Measurements from ENCODE around the gene OTOF.

Gene OTOF

GRCh38 chr2:26464390-26465265 lies 13.3 kb downstream of the OTOF start:
- no peak for DNase-seq (ENCODE audit: low read depth in 2 of 2)

- no peak for DNase-seq (ENCODE audit: low read depth in 2 of 2)
Measured at GRCh38 chr2:26463244-26464192, 14.4 kb downstream of the OTOF start.

DNA sequence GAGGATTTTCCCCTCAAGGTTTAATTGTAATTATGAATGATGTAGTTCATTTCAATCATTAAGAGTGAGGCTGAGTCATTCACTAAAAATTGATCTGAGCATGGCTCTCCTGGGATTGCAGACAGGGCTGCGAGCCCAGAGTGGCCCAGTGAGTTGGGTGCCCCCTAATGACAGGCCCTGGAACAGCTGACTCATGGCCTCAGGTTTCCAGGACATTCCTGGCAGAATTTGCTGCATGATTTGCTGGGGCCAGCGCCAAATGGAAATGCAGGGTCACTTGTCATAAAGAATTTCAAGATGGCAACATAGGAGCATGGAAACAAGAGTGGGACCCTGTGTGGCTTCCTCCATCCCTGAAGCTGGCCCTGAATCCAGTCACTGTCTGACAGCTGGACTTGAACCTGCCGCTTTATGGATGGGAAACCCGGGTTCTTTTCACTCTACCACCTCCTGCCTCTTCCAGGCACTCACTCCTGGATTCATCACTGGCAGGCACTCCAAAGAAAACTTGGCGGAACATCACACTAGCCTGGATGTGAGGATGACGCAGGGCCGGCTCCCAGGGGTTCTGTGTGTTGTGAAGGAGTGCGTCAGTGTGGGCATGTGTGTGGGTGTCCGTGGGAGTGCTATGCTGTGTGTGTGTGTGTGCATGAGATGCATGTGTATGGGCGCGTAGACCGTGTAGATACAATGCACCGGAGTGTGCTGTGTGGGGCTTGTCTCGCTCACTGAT lies 15.2 kb downstream of the OTOF start:
- DNase-seq (ENCODE audit: low read depth in 2 of 2), result no peak

DNA sequence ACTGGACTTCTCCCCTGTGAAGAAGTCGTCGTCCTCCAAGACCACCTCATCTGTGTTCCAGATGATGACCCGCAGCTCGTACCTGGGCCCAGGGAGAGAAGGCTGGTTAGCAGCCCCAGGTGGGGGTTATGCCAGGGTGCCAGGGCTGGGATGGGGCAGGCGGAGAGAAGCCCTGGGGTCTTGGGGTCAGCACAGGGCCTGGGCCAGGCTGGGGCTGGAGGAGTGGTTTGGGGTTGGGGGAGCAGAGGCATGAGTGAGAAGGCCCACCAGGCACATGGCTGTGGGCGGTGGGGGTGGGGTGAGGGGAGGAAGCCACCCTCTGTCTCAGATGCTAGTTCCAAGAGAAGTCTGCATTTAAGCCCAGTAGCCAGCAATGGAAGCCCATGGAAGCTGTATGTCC lies 15.8 kb downstream of the OTOF start:
- DNase-seq (ENCODE audit: low read depth in 2 of 2), result no peak

GRCh38 chr2:26461601-26462023 lies 16.3 kb downstream of the OTOF start:
- no peak for DNase-seq (ENCODE audit: low read depth in 2 of 2)

DNA sequence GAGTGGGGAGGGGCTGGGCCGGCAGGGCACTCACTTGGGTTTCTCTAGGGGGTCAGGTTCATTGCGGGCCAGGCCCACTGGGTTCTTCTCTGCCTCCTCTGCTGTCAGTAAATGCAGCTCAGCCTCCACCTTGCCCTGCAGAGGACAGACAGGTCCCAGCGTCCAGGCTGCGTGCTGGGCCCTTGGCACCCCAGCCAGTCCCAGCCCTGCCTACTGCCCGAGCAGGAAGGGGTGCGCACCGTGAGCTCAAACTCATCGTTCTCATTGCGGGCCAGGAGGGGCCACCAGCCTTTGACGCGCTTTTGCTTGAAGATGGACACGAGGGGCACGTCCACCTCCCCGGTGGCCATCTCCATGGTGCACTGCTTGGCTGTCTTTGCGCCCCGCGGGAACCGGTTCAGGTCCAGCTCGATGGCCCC lies 17.3 kb downstream of the OTOF start:
- no peak for DNase-seq (ENCODE audit: low read depth in 2 of 2)

DNA sequence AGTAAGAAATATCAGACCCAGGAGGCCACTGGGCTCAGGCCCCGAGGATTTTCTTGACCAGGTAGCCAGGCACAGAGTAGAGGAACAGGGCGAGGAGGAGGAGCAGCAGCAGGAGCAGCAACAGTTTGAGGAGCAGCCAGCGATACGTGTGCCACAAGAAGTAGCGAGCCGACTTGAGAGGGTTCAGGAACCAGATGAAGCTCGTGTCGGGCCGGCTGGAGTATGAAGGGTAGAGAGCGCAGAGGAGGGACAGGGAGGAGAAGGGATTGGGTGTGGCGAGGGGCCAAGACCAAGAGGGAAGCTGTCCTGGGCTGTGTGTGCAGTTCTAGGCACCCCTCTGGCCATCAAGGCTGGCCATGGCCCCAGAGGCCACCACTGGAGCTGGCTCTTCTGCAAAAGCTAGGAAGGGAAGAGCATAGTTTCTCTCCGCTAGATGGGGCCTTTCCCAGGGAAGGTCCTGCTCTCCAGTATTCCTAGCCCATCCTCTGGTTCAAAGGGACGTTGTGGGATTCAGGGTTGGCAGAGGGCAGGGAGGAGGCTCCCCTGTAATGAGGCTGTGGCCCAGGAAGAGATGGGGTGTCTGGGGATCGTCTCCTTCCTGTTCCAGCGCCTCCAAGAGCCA lies 17.8 kb downstream of the OTOF start:
- no peak for DNase-seq (ENCODE audit: low read depth in 2 of 2)

DNA sequence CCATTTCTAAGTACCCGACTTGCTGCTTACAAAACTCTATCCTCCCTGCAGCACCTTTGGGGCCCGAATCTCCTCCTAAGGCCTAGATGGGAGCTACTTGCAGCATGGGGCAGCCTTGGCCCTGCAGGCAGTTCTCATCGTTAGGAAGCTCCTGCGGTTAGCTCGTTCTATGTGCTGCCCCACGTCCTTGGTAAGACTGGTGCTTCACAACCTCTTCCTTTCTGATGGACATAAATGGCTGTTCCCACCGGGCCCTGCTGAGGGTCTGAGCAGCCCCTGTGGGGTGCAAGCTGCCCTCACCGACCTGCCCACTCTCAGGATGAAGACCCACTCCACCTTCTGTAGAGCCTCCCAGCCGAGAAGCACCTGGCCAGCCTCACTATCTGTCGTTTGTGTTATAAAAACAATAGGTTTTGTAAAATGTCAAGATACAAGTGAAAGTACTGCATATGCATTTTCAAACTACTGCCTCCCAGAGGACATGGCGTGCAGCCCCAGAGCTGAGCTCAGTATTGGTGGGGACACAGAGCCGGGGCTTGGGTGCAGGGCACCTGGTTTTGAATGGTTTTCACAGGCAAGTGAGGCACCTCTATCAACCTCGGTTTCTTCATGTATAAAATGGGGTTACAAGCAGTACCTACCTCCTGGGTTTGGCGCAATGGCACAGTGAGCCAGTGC lies 19.4 kb downstream of the OTOF start:
- DNase-seq (ENCODE audit: low read depth in 2 of 2), result no peak

DNA sequence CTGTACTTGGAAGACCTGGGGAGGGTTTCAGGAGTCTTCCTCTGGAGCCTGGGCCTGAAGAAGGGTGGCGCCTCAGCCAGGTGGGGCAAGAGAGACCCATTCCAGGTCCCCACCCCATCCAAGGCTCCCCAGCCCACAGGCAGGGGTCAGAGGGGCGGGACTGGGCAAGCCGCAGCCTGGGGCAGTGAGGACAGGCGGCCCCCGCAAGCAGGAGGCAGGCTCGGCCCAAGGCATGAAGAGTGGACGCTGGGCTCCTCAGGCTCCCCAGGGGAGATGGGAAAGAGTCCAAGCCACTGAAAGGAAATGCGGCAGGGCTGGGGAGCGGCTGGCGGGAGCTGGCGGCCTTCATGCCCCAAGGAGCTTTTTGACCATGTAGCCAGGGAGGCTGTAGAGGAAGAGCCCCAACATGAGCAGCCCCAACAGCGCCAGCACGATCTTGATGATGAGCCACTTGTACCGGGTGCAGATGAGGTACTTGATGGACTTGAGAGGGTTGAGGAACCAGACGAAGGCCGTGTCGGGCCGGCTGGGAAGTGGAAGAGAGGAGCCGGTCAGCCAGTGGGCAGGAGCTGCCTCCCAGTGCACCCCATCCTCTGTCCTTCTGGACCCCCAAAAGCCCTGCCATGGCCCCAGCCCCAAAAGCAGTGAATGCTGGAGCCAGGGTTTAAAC lies 20.1 kb downstream of the OTOF start:
- no peak for DNase-seq (ENCODE audit: low read depth in 2 of 2)

GRCh38 chr2:26457251-26457666 lies 20.7 kb downstream of the OTOF start:
- DNase-seq (ENCODE audit: low read depth in 2 of 2), result no peak

DNA sequence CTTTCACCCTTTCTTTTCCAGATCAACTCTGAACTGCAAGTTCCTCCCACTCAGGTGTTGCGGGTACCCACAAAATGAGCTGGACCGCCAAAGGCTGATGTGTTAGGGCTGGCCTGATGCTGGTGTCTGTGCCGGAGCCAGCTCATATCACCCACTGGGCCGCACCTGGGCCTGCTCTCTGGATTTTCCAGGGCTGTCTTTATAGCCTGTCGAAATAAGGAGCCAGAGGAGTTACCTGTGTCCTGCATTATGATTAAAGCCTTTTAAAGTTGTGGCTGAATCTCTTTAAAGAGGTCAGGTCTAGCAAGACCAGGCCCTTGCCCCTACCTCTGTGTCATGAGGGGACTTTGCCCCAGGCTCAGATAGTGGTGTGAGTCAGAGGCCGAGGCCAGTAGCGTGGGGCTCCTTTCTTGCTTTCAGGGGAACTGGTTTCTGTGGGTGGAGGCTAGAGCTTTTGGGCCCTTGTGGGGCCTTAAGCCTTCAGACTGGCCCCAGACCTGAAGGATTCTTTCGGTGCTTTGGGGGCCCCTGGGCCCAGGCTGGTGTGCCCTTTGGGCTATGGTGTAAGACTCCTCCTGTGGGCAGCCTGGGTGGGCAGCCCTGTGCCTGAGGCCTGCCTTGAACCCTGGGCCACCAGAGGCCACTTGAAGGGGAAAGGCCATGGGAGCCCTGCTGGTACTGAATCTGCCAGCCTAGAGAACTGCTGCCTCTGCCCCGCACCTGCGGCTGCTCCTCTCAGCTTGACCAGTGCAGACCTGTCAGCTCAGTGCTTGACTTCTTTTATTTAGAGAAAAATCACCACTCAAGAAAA lies 21.3 kb downstream of the OTOF start:
- DNase-seq (ENCODE audit: low read depth in 2 of 2), result no peak

DNA sequence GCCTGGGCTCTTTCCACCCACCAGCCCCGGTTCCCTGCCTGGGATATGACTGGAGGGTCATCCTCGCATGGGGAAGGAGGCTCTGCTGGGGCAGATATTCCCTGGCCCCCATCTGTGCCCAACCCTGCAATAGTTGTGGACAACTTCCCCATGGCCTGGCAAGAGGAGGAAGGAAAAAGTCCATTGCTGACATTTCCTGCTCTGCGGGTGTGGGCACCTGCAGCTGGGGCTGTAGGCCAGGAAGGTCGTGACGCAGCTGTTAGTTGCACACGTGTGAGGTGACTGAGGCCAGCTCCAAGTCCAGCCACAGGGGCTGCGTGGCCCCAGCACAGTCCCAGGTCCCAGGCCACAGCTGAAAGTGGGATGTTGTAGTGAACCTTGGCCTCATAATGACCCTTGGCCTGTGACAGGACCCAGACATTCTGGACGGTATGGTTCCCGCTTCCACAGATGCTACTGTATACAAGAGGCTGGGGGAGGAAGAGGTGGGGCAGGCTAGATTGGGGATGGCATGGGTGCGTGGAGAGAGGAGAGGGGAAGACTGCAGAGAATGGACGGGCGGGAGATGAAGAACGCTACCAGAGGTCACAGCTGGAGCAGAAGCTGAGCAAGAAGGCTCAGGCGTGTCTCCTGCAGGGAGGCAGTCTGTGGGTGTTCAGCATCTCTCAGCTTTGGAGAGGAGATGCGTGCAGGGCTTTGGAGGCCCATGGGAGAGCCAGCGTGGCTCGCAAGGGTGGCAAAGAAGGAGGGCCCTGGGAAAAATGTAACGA lies 22.1 kb downstream of the OTOF start:
- no peak for DNase-seq (ENCODE audit: low read depth in 2 of 2)

- DNase-seq (ENCODE audit: low read depth in 2 of 2), result no peak
Measured at GRCh38 chr2:26455037-26455669, 22.8 kb downstream of the OTOF start.

GRCh38 chr2:26454561-26455001 lies 23.3 kb downstream of the OTOF start:
- no peak for DNase-seq (ENCODE audit: low read depth in 2 of 2)

- DNase-seq (ENCODE audit: low read depth in 2 of 2), result no peak
Measured at GRCh38 chr2:26453421-26454329, 24.2 kb downstream of the OTOF start.

GRCh38 chr2:26451700-26452099 lies 26.2 kb downstream of the OTOF start:
- DNase-seq (ENCODE audit: low read depth in 2 of 2), result no peak

- no peak for DNase-seq (ENCODE audit: low read depth in 2 of 2)
Measured at GRCh38 chr2:26450031-26450635, 27.8 kb downstream of the OTOF start.

Measured in stimulated activated CD8-positive, alpha-beta memory T cell treated with anti-CD3 and anti-CD28 coated beads, Interleukin-15, amount 100 ng/mL, for 48 hours (primary cell).